ENCODE measurements around the gene PHIP. TPM values are rescaled to one million over a fixed set of nuclear protein-coding genes. Genes with fewer than 3 reads are reported as not detected.

The PHIP gene
- total RNA-seq, 1 donor from 2014 or later = 29.6 TPM

DNA sequence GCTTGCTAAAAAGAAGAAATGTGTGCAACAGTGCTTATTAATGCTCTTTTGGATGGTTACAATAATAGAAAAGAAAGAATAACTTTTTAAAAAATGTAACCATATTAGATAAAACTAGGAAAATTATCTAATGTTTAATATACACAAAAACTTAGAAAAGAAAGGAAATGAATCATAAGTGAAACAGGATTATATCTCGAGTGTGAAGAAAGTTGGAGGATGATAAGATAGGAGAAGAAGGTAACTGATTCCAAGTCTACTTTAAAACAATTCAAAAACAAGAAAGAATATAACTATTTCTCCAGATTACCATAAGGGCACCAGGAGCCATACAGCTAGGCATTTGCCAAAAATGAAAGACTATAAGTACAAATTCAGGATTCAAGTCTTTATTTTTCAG is 73.0 kb downstream of the PHIP start:
- Histone ChIP-seq H3K4me2 (ENCODE audit: low read length) (peak overlapping the region; percentile 1), H3K9me3 (ENCODE audit: insufficient read depth, low read depth, low read length) (no peaks in the 10 kb centered on the region), H3K4me3 (ENCODE audit: insufficient read depth, low read depth, low read length) (no peak overlapping the region), H3K9ac (ENCODE audit: low read length) (no peak overlapping the region), H3K36me3 (ENCODE audit: insufficient read depth, low read length) (peaks cover 13% of the 10 kb centered on the region), H3K4me1 (ENCODE audit: insufficient read depth, low read length) (peaks cover 9% of the 10 kb centered on the region), H2AFZ (ENCODE audit: low read depth, low read length) (no peak overlapping the region), H3K27me3 (ENCODE audit: insufficient read depth, low read length) (no peaks in the 10 kb centered on the region), H4K20me1 (ENCODE audit: insufficient read depth, low read length) (no peaks in the 10 kb centered on the region), H3K79me2 (ENCODE audit: insufficient read depth, low read length) (no peaks in the 10 kb centered on the region), H3K27ac (ENCODE audit: low read depth, low read length) (no peak overlapping the region)
- no peaks in the 10 kb centered on the region for H3K4me1 Mint-ChIP-seq (ENCODE audit: low read depth, unreplicated experiment)
- H3K4me3 Mint-ChIP-seq (ENCODE audit: unreplicated experiment) = no peak overlapping the region
- no peaks in the 10 kb centered on the region for H3K27me3 Mint-ChIP-seq (ENCODE audit: low read depth, unreplicated experiment)
- FAIRE-seq = no peak
- TF ChIP-seq EZH2 (IDR thresholded peaks at IDR 0.05; ENCODE audit: insufficient read depth, low read length) = no peak
- TF ChIP-seq, protein P1, sequence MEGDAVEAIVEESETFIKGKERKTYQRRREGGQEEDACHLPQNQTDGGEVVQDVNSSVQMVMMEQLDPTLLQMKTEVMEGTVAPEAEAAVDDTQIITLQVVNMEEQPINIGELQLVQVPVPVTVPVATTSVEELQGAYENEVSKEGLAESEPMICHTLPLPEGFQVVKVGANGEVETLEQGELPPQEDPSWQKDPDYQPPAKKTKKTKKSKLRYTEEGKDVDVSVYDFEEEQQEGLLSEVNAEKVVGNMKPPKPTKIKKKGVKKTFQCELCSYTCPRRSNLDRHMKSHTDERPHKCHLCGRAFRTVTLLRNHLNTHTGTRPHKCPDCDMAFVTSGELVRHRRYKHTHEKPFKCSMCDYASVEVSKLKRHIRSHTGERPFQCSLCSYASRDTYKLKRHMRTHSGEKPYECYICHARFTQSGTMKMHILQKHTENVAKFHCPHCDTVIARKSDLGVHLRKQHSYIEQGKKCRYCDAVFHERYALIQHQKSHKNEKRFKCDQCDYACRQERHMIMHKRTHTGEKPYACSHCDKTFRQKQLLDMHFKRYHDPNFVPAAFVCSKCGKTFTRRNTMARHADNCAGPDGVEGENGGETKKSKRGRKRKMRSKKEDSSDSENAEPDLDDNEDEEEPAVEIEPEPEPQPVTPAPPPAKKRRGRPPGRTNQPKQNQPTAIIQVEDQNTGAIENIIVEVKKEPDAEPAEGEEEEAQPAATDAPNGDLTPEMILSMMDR (IDR thresholded peaks at IDR 0.05; ENCODE audit: insufficient read depth, low read depth, low read length) = no peak
- H3K9me3 Mint-ChIP-seq (ENCODE audit: unreplicated experiment) = no peaks in the 10 kb centered on the region
- H3K27ac Mint-ChIP-seq (ENCODE audit: unreplicated experiment) = no peak overlapping the region
- H3K36me3 Mint-ChIP-seq (ENCODE audit: low read depth, unreplicated experiment) = no peaks in the 10 kb centered on the region
- no peak for DNase-seq (ENCODE audit: low read depth)

DNA sequence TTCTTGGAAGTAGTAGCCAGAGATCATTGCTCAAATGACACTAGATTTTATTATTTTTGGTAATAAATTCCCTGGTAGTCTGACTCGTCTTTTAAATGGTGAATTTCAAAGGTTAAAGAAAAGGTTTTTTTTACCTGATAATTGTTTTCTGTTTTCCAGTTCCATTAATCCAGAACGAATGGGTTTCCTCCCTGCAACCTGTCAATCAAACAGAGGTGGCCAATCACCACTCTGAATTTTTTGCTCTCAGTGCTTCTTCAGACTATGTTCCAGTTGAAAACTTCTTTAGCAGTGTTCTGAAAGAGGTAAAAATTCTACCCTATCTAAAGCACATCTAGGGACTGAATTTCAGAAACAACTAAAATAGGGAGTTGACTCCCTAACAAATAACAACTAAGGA is 73.8 kb downstream of the PHIP start:
- H3K27ac ChIP-seq (ENCODE audit: low read depth, low read length) = no peak overlapping the region
- FAIRE-seq (no peak), DNase-seq (ENCODE audit: low read depth) (no peak)
- no peak overlapping the region for H3K4me3 ChIP-seq (ENCODE audit: insufficient read depth, low read depth, low read length)
- H3K9me3 ChIP-seq (ENCODE audit: insufficient read depth, low read depth, low read length) = no peaks in the 10 kb centered on the region
- no peaks in the 10 kb centered on the region for H3K27me3 ChIP-seq (ENCODE audit: insufficient read depth, low read length)
- H3K27ac Mint-ChIP-seq (ENCODE audit: unreplicated experiment) = no peak overlapping the region
- no peaks in the 10 kb centered on the region for H3K4me1 Mint-ChIP-seq (ENCODE audit: low read depth, unreplicated experiment)
- peaks cover 9% of the 10 kb centered on the region for H3K4me1 ChIP-seq (ENCODE audit: insufficient read depth, low read length)
- H3K9me3 Mint-ChIP-seq (ENCODE audit: unreplicated experiment) = no peaks in the 10 kb centered on the region
- no peak overlapping the region for H2AFZ ChIP-seq (ENCODE audit: low read depth, low read length)
- H3K79me2 ChIP-seq (ENCODE audit: insufficient read depth, low read length) = no peaks in the 10 kb centered on the region
- TF ChIP-seq, protein P1 (IDR thresholded peaks at IDR 0.05; ENCODE audit: insufficient read depth, low read depth, low read length) = no peak
- no peak for TF ChIP-seq EZH2 (IDR thresholded peaks at IDR 0.05; ENCODE audit: insufficient read depth, low read length)
- H3K36me3 Mint-ChIP-seq (ENCODE audit: low read depth, unreplicated experiment) = no peaks in the 10 kb centered on the region
- H3K9ac ChIP-seq (ENCODE audit: low read length) = no peak overlapping the region
- H3K4me2 ChIP-seq (ENCODE audit: low read length) = no peak overlapping the region
- H3K4me3 Mint-ChIP-seq (ENCODE audit: unreplicated experiment) = no peak overlapping the region
- H3K36me3 ChIP-seq (ENCODE audit: insufficient read depth, low read length) = peaks cover 13% of the 10 kb centered on the region
- no peaks in the 10 kb centered on the region for H4K20me1 ChIP-seq (ENCODE audit: insufficient read depth, low read length)
- H3K27me3 Mint-ChIP-seq (ENCODE audit: low read depth, unreplicated experiment) = no peaks in the 10 kb centered on the region

DNA sequence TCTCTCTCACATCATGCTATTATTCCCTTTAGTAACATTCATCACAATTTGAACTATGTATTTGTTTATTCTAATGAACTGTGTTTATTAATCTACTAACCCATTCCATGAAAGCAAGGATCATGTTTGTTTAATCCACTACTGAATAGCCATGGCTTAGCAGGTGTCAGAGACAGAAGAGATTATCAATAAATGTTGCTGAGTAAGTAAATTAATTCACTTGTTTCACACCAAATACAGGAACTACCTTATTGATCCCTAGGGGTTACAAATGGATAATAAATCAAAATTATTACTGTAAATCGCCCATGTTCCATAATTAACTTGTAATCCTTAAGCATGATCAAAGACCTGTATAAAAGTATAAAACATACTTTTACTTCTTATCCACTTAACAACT is 76.6 kb downstream of the PHIP start:
- H3K9me3 Mint-ChIP-seq (ENCODE audit: unreplicated experiment) = no peaks in the 10 kb centered on the region
- Histone ChIP-seq H2AFZ (ENCODE audit: low read depth, low read length) (no peak overlapping the region), H3K27ac (ENCODE audit: low read depth, low read length) (no peak overlapping the region), H3K9ac (ENCODE audit: low read length) (no peak overlapping the region), H4K20me1 (ENCODE audit: insufficient read depth, low read length) (no peaks in the 10 kb centered on the region), H3K9me3 (ENCODE audit: insufficient read depth, low read depth, low read length) (no peaks in the 10 kb centered on the region), H3K4me2 (ENCODE audit: low read length) (no peak overlapping the region), H3K36me3 (ENCODE audit: insufficient read depth, low read length) (peaks cover 17% of the 10 kb centered on the region), H3K4me3 (ENCODE audit: insufficient read depth, low read depth, low read length) (no peak overlapping the region), H3K79me2 (ENCODE audit: insufficient read depth, low read length) (no peaks in the 10 kb centered on the region), H3K4me1 (ENCODE audit: insufficient read depth, low read length) (peaks cover 9% of the 10 kb centered on the region), H3K27me3 (ENCODE audit: insufficient read depth, low read length) (no peaks in the 10 kb centered on the region)
- TF ChIP-seq, protein P1 (IDR thresholded peaks at IDR 0.05; ENCODE audit: insufficient read depth, low read depth, low read length) = no peak
- TF ChIP-seq EZH2 (IDR thresholded peaks at IDR 0.05; ENCODE audit: insufficient read depth, low read length) = no peak
- peaks cover 4% of the 10 kb centered on the region for H3K36me3 Mint-ChIP-seq (ENCODE audit: low read depth, unreplicated experiment)
- FAIRE-seq (no peak), DNase-seq (ENCODE audit: low read depth) (no peak)
- H3K4me1 Mint-ChIP-seq (ENCODE audit: low read depth, unreplicated experiment) = no peaks in the 10 kb centered on the region
- H3K4me3 Mint-ChIP-seq (ENCODE audit: unreplicated experiment) = no peak overlapping the region
- H3K27me3 Mint-ChIP-seq (ENCODE audit: low read depth, unreplicated experiment) = no peaks in the 10 kb centered on the region
- no peak overlapping the region for H3K27ac Mint-ChIP-seq (ENCODE audit: unreplicated experiment)

Measured in astrocyte (in vitro differentiated cells and primary cell).